Activated CD8-positive, alpha-beta memory T cell treated with anti-CD3 and anti-CD28 coated beads for 36 hours (primary cell): ENCODE data around the gene FLVCR2. TPM values are rescaled to one million over a fixed set of nuclear protein-coding genes. Genes with fewer than 3 reads are reported as not detected.

Experiments
- CTCF ChIA-PET: fragments of 350-600 bp; sonication (Branson Sonifier 250); formaldehyde crosslinking; loops from one replicate; lab custom pipeline; 2021; ENCODE audit warnings: antibody characterized with exemption; lab: Charles Lee
- POLR2A ChIA-PET: fragments of 350-600 bp; sonication (Branson Sonifier 250); formaldehyde crosslinking; loops from one replicate; lab custom pipeline; 2021; ENCODE audit warnings: antibody characterized with exemption; lab: Charles Lee
- total RNA-seq, 2 experiments: library from RNA; stranded (reverse); gene quantifications; one replicate each; pipeline ENCODE4 v1.2.3, GENCODE V29; 2021

Gene FLVCR2
- total RNA-seq, 2 experiments from 2014 or later: 0.67 to 5.0 TPM

- ChIA-PET POLR2A (no interaction called here), CTCF (interaction anchor here (1.3 kb wide), 1 partner anchor 63 kb away, joined by 5 read pairs; no protein-coding TSS in a partner anchor)
These were observed 62.5 kb downstream of the FLVCR2 start for GRCh38 chr14:75640876-75641275.

- CTCF ChIA-PET: interaction anchor here (0.7 kb wide), 1 partner anchor 377 kb away, joined by 3 read pairs; no protein-coding TSS in a partner anchor
These were observed 65.6 kb downstream of the FLVCR2 start for GRCh38 chr14:75643985-75644384.

GRCh38 chr14:75645056-75645455 is 66.6 kb downstream of the FLVCR2 start:
- POLR2A ChIA-PET: no interaction called here

More at GRCh38 chr14:75643985-75644384, 65.6 kb downstream of the FLVCR2 start:
- POLR2A ChIA-PET: no interaction called here

GRCh38 chr14:75646762-75647161 is 68.3 kb downstream of the FLVCR2 start:
- POLR2A ChIA-PET: no interaction called here
- CTCF ChIA-PET: interaction anchor here (0.7 to 1.5 kb wide), 2 partner anchors 8 to 69 kb away, joined by 3 to 5 read pairs; no protein-coding TSS in a partner anchor

More at GRCh38 chr14:75645056-75645455, 66.6 kb downstream of the FLVCR2 start:
- CTCF ChIA-PET: interaction anchor here (1.5 kb wide), 1 partner anchor 10 kb away, joined by 5 read pairs; no protein-coding TSS in a partner anchor

GRCh38 chr14:75647640-75648039 is 69.2 kb downstream of the FLVCR2 start:
- ChIA-PET CTCF (interaction anchor here (0.7 kb wide), 1 partner anchor 70 kb away, joined by 3 read pairs; no protein-coding TSS in a partner anchor), POLR2A (no interaction called here)

- ChIA-PET POLR2A (no interaction called here), CTCF (no interaction called here)
These were observed 69.8 kb downstream of the FLVCR2 start for GRCh38 chr14:75648066-75648838.

GRCh38 chr14:75649337-75649736 is 70.9 kb downstream of the FLVCR2 start:
- ChIA-PET POLR2A (no interaction called here), CTCF (no interaction called here)

- ChIA-PET CTCF (no interaction called here), POLR2A (no interaction called here)
These were observed 71.4 kb downstream of the FLVCR2 start for GRCh38 chr14:75649773-75650172.

- ChIA-PET POLR2A (no interaction called here), CTCF (interaction anchor here (2.0 kb wide), 1 partner anchor 73 kb away, joined by 10 read pairs; no protein-coding TSS in a partner anchor)
These were observed 72.0 kb downstream of the FLVCR2 start for GRCh38 chr14:75650253-75651058.

- ChIA-PET POLR2A (interaction anchor here (0.6 kb wide), 1 partner anchor 891 kb away, joined by 6 read pairs; no protein-coding TSS in a partner anchor), CTCF (interaction anchor here (0.7 to 2.9 kb wide), 15 partner anchors 13 to 349 kb away, joined by 3 to 37 read pairs (median 3); partner anchors contain the start of gene FLVCR2)
These were observed 75.1 kb downstream of the FLVCR2 start for GRCh38 chr14:75653563-75653962.

- CTCF ChIA-PET: interaction anchor here (0.5 to 2.9 kb wide), 19 partner anchors 8 to 350 kb away, joined by 3 to 37 read pairs (median 3); partner anchors contain the start of genes FLVCR2 and IFT43
- POLR2A ChIA-PET: interaction anchor here (0.6 kb wide), 1 partner anchor 892 kb away, joined by 6 read pairs; no protein-coding TSS in a partner anchor
These were observed 75.8 kb downstream of the FLVCR2 start for GRCh38 chr14:75654127-75654732.

- ChIA-PET POLR2A (no interaction called here), CTCF (interaction anchor here (0.7 to 3.3 kb wide), 11 partner anchors 9 to 345 kb away, joined by 3 to 37 read pairs (median 5); partner anchors contain the start of genes FLVCR2 and IFT43)
These were observed 76.8 kb downstream of the FLVCR2 start for GRCh38 chr14:75655235-75655634.

GRCh38 chr14:75657331-75657730 is 78.9 kb downstream of the FLVCR2 start:
- CTCF ChIA-PET: interaction anchor here (0.9 to 3.3 kb wide), 4 partner anchors 9 to 86 kb away, joined by 3 to 19 read pairs (median 6); no protein-coding TSS in a partner anchor
- POLR2A ChIA-PET: no interaction called here

- CTCF ChIA-PET: no interaction called here
- POLR2A ChIA-PET: no interaction called here
These were observed 80.5 kb downstream of the FLVCR2 start for GRCh38 chr14:75658957-75659356.

- POLR2A ChIA-PET: interaction anchor here (0.7 to 1.4 kb wide), 3 partner anchors 97 to 140 kb away, joined by 3 to 5 read pairs (median 3); no protein-coding TSS in a partner anchor
- CTCF ChIA-PET: interaction anchor here (0.6 to 1.6 kb wide), 6 partner anchors 83 to 352 kb away, joined by 3 to 5 read pairs (median 4); no protein-coding TSS in a partner anchor
These were observed 81.8 kb downstream of the FLVCR2 start for GRCh38 chr14:75660238-75660629.

- POLR2A ChIA-PET: interaction anchor here (0.6 to 1.4 kb wide), 4 partner anchors 12 to 140 kb away, joined by 3 to 5 read pairs (median 4); no protein-coding TSS in a partner anchor
These were observed 82.4 kb downstream of the FLVCR2 start, which contains the start of the genes ERG28 and TTLL5 for GRCh38 chr14:75660630-75661498. Gene ERG28, minus strand, starts transcription at chr14:75660876. Its CDS starts 3,374 bp downstream, at chr14:75657502. Gene TTLL5, plus strand, starts transcription at chr14:75661246. Its CDS starts 1,904 bp downstream, at chr14:75663150.

GRCh38 chr14:75661499-75661814 is 83.0 kb downstream of the FLVCR2 start:
- ChIA-PET POLR2A (interaction anchor here (0.6 to 1.4 kb wide), 3 partner anchors 11 to 141 kb away, joined by 3 to 5 read pairs (median 4); no protein-coding TSS in a partner anchor), CTCF (interaction anchor here (0.6 to 1.4 kb wide), 3 partner anchors 9 to 716 kb away, joined by 3 to 5 read pairs (median 4); no protein-coding TSS in a partner anchor)

More at GRCh38 chr14:75660630-75661498, 82.4 kb downstream of the FLVCR2 start, which contains the start of the genes ERG28 and TTLL5:
- CTCF ChIA-PET: interaction anchor here (0.6 to 1.6 kb wide), 7 partner anchors 9 to 716 kb away, joined by 3 to 5 read pairs (median 4); no protein-coding TSS in a partner anchor
